CD4-positive, alpha-beta T cell treated with Interleukin-6 for 4 hours (primary cell): ENCODE measurements around the gene ZC3HAV1.

Experiments used
- DNase-seq: peaks from one replicate; pipeline ENCODE4 v3.0.0-alpha.2; 2020; ENCODE audit warnings: mixed read lengths

ZC3HAV1 gene

GRCh38 chr7:139011373-139011772, 98.1 kb downstream of the ZC3HAV1 start:
- no peak for DNase-seq

- no peak for DNase-seq
Measured at GRCh38 chr7:139004321-139005090, 105.0 kb downstream of the ZC3HAV1 start.

GRCh38 chr7:138999414-138999813, 110.1 kb downstream of the ZC3HAV1 start:
- no peak for DNase-seq
